Prostate gland (tissue), 2 donors: ENCODE measurements around the gene DOCK2.

Experiments
- POLR2A ChIP-seq: fragments of 450-650 bp; IDR thresholded peaks from one replicate; pipeline ENCODE4 v1.6.1; 2016; ENCODE audit warnings: antibody characterized with exemption, mild to moderate bottlenecking
- POLR2AphosphoS5 ChIP-seq: sonication (generic); formaldehyde crosslinking; IDR thresholded peaks from one replicate; pipeline ENCODE4 v1.6.1; 2017; ENCODE audit warnings: antibody characterized with exemption
- TF ChIP-seq, protein P1 (sequence below), 4 experiments: fragments of 200-600 bp in 2 of 4; fragments of 450-650 bp in 2 of 4; sonication (generic) in 2 of 4; IDR thresholded peaks; 1 replicate in 3 of 4; 2 replicates in 1 of 4; pipeline ENCODE4 v1.5.1; 2016 to 2019; ENCODE audit warnings: antibody characterized with exemption in 4 of 4, mild to moderate bottlenecking in 2 of 4, moderate library complexity in 2 of 4

DNA sequence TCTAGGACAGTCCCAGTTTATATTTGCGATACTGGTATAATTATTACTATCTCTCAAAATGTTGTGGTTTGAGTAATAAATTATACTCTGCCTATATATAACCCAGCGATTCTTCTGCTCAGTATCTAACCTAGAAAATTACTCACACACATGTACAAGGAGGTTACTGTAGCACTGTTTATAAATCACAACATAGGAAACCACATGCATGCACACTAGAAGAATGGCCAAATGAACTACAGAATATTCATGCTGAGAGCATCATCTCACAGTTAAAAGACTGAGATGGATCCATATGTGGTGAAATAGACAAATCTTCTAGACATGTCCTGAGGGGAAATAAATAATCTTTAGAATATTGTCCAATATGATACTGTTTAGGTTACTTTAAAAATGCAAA is 281.2 kb downstream of the DOCK2 start:
- TF ChIP-seq POLR2A (no peak), POLR2AphosphoS5 (no peak)
- TF ChIP-seq, protein P1, sequence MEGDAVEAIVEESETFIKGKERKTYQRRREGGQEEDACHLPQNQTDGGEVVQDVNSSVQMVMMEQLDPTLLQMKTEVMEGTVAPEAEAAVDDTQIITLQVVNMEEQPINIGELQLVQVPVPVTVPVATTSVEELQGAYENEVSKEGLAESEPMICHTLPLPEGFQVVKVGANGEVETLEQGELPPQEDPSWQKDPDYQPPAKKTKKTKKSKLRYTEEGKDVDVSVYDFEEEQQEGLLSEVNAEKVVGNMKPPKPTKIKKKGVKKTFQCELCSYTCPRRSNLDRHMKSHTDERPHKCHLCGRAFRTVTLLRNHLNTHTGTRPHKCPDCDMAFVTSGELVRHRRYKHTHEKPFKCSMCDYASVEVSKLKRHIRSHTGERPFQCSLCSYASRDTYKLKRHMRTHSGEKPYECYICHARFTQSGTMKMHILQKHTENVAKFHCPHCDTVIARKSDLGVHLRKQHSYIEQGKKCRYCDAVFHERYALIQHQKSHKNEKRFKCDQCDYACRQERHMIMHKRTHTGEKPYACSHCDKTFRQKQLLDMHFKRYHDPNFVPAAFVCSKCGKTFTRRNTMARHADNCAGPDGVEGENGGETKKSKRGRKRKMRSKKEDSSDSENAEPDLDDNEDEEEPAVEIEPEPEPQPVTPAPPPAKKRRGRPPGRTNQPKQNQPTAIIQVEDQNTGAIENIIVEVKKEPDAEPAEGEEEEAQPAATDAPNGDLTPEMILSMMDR (IDR thresholded peaks at IDR 0.05), result no peak
